Activated naive CD8-positive, alpha-beta T cell (primary cell): Measurements from ENCODE around the gene PTPRG.

Experiments
- H3K27ac Mint-ChIP-seq: one replicate; pipeline ENCODE4 v1.8.0; 2021; ENCODE audit warnings: mixed read lengths
- H3K27me3 Mint-ChIP-seq: one replicate; pipeline ENCODE4 v1.8.0; 2021; ENCODE audit warnings: mixed read lengths
- H3K36me3 Mint-ChIP-seq: one replicate; pipeline ENCODE4 v1.8.0; 2021; ENCODE audit warnings: mixed read lengths
- H3K4me1 Mint-ChIP-seq: one replicate; pipeline ENCODE4 v1.8.0; 2021; ENCODE audit warnings: low read depth, mixed read lengths
- H3K4me3 Mint-ChIP-seq: one replicate; pipeline ENCODE4 v1.8.0; 2021; ENCODE audit warnings: mild to moderate bottlenecking, mixed read lengths
- H3K9me3 Mint-ChIP-seq: one replicate; pipeline ENCODE4 v1.8.0; 2021; ENCODE audit warnings: low read depth, mixed read lengths

PTPRG gene

DNA sequence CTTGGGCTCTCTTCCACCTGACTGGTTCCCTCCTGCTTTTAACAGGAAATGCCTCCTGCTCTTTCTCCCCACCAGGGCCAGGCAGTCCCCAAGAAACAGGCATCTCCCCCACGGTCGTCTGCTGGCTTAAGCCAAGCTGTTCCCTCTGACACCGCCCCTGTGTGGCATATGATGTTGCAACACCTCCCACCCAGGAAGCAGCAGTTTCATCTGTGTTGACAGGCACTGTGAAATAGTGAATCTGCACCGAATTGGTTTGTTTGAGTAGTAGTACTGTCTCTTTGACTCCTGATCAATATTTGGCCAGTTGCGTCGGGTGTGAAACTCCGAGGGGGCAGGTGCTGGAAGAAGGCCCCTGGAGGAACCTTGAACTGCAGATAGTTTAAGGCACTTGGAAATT lies 623.2 kb downstream of the PTPRG start:
- Mint-ChIP-seq H3K4me3 (no peak overlapping the region), H3K4me1 (peaks cover 4% of the 10 kb centered on the region), H3K27me3 (peaks cover 1% of the 10 kb centered on the region), H3K9me3 (no peaks in the 10 kb centered on the region), H3K36me3 (no peaks in the 10 kb centered on the region), H3K27ac (no peak overlapping the region)

DNA sequence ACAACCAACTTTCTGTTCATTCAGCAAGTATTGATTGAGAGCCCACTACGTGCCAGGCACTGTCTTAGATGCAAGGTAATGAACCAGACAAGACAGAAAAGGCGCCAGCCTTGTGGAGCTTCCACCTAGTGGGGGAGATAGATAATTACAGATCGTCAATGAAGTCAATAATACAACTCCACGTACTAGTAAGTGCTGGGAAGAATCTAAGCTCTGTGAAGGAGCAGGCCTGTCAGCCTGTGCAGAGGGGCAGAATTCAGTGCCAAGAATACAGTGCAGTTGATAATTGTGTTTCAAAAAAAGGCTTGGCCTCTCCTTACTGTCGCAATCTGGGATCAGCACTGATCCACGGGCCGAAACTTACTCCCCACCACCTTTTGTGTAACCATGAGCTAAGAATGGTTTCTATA lies 625.7 kb downstream of the PTPRG start:
- no peak overlapping the region for H3K27ac Mint-ChIP-seq

GRCh38 chr3:62188681-62189375 lies 627.5 kb downstream of the PTPRG start:
- Mint-ChIP-seq H3K4me1 (peaks cover 4% of the 10 kb centered on the region), H3K4me3 (no peak overlapping the region), H3K9me3 (no peaks in the 10 kb centered on the region), H3K36me3 (no peaks in the 10 kb centered on the region), H3K27ac (no peak overlapping the region), H3K27me3 (peaks cover 1% of the 10 kb centered on the region)

More for the DNA sequence above, 625.7 kb downstream of the PTPRG start:
- Mint-ChIP-seq H3K36me3 (no peaks in the 10 kb centered on the region), H3K27me3 (peaks cover 1% of the 10 kb centered on the region), H3K4me1 (peaks cover 4% of the 10 kb centered on the region), H3K9me3 (no peaks in the 10 kb centered on the region), H3K4me3 (no peak overlapping the region)

DNA sequence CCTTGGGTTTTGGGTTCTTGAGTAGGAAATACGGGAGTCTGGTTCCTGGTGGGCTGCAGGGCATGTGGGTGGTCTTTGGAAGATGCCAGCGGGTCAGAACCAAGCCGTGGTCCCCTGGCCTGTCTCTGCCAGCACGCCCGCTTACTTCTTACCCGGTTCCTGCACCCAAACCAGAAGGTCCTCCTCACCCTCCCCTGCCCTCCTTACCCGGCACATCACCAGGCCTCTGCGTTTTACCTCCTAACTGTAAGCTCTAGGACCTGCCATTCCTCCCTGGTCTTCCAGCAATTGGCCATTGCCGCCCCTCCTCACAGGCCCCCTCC lies 628.0 kb downstream of the PTPRG start:
- H3K36me3 Mint-ChIP-seq = no peaks in the 10 kb centered on the region
- H3K4me3 Mint-ChIP-seq = no peak overlapping the region
- H3K4me1 Mint-ChIP-seq = peaks cover 4% of the 10 kb centered on the region
- no peak overlapping the region for H3K27ac Mint-ChIP-seq
- peaks cover 1% of the 10 kb centered on the region for H3K27me3 Mint-ChIP-seq
- H3K9me3 Mint-ChIP-seq = no peaks in the 10 kb centered on the region

DNA sequence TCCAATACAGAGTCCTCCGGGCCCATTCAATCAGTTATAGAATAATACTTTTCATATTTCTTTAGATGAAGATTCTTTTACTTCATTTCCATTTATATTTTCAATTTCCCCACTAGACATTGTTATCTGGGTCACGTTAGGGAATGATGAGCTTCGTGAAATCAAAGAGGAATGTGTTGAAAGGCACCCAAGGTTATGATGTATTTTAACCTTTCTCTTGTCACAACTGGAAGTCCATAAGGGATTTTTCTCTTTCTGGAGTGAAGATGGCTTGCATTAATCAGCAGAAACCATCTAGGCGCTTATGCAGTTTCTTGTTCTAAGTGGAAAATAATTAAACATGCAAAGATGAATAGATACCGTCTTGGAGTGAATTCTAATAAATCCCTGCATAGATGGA lies 631.5 kb downstream of the PTPRG start:
- Mint-ChIP-seq H3K4me3 (no peak overlapping the region), H3K36me3 (no peaks in the 10 kb centered on the region), H3K9me3 (no peaks in the 10 kb centered on the region), H3K4me1 (peaks cover 4% of the 10 kb centered on the region), H3K27ac (no peak overlapping the region), H3K27me3 (no peaks in the 10 kb centered on the region)

GRCh38 chr3:62193586-62194345 lies 632.4 kb downstream of the PTPRG start:
- H3K4me1 Mint-ChIP-seq = peaks cover 3% of the 10 kb centered on the region
- no peaks in the 10 kb centered on the region for H3K27me3 Mint-ChIP-seq
- H3K27ac Mint-ChIP-seq = no peak overlapping the region
- H3K9me3 Mint-ChIP-seq = no peaks in the 10 kb centered on the region
- no peak overlapping the region for H3K4me3 Mint-ChIP-seq
- H3K36me3 Mint-ChIP-seq = no peaks in the 10 kb centered on the region

DNA sequence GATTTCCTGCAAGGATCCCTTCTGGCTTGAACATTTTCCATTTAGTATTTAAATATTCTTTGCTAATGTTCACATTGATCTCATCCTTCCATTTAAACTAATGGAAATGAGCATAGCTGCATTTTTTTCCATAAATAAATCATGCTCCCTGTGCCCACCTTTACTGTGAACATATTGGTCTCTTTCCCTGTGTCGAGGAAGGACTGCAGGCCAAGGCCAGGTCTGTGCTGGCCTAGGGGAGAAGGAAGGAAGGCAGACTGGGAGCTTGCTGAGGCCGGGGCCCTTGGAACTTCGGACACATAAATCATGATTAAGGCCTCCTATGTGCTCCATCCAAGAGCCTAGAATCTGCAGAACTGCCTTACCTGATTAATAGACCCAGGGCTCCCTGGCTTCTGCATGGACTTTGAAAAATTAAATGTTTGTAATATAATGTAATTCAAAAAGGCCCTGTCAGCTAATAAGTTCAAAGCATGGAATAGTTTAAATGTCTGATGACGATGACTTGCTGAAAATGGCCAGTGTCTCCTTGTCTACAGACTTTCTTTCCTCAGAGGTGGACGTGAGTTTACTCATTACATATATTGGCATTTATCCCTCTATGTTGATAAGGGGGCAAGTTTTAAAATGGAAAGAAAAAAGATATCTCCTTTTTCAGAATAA lies 636.1 kb downstream of the PTPRG start:
- no peaks in the 10 kb centered on the region for H3K9me3 Mint-ChIP-seq
- no peaks in the 10 kb centered on the region for H3K36me3 Mint-ChIP-seq
- H3K4me3 Mint-ChIP-seq = no peak overlapping the region
- peaks cover 2% of the 10 kb centered on the region for H3K27me3 Mint-ChIP-seq
- no peak overlapping the region for H3K27ac Mint-ChIP-seq
- H3K4me1 Mint-ChIP-seq = no peaks in the 10 kb centered on the region

DNA sequence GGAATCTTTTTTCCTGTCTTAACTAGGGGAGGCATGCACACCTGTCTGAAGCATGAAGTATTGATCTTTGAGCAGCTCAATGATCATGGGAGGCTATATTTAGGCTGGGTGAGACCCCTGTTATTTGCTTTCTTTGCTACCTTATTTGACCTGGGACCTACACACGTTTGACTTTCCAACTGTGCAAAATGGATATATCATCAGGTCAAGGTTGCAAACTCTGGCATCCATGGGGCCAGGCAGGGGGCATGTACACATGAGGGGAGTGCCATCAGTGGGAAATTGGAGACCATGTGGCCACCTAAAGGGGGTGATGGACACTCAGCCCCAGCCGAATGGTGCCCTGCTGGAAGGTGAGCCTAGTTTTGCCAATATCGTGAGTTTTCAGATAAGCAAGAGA lies 637.8 kb downstream of the PTPRG start:
- no peak overlapping the region for H3K4me3 Mint-ChIP-seq
- H3K9me3 Mint-ChIP-seq = no peaks in the 10 kb centered on the region
- no peaks in the 10 kb centered on the region for H3K36me3 Mint-ChIP-seq
- H3K27me3 Mint-ChIP-seq = peaks cover 2% of the 10 kb centered on the region
- no peaks in the 10 kb centered on the region for H3K4me1 Mint-ChIP-seq
- H3K27ac Mint-ChIP-seq = no peak overlapping the region

GRCh38 chr3:62201438-62202035 lies 640.2 kb downstream of the PTPRG start:
- no peaks in the 10 kb centered on the region for H3K9me3 Mint-ChIP-seq

DNA sequence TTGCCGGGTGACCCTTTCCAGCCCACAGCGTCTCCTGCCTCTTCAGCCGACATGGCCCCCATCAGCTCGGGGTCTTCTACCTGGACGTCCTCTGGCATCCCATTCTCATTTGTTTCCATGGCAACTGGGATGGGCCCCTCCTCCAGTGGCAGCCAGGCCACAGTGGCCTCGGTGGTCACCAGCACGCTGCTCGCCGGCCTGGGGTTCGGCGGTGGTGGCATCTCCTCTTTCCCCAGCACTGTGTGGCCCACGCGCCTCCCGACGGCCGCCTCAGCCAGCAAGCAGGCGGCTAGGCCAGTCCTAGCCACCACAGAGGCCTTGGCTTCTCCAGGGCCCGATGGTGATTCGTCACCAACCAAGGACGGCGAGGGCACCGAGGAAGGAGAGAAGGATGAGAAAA lies 641.8 kb downstream of the PTPRG start:
- no peaks in the 10 kb centered on the region for H3K9me3 Mint-ChIP-seq
- no peak overlapping the region for H3K27ac Mint-ChIP-seq
- H3K4me3 Mint-ChIP-seq = no peak overlapping the region
- no peaks in the 10 kb centered on the region for H3K4me1 Mint-ChIP-seq
- H3K36me3 Mint-ChIP-seq = no peaks in the 10 kb centered on the region
- H3K27me3 Mint-ChIP-seq = peaks cover 2% of the 10 kb centered on the region

More at GRCh38 chr3:62201438-62202035, 640.2 kb downstream of the PTPRG start:
- Mint-ChIP-seq H3K27me3 (peaks cover 2% of the 10 kb centered on the region), H3K4me3 (no peak overlapping the region), H3K27ac (no peak overlapping the region), H3K36me3 (no peaks in the 10 kb centered on the region), H3K4me1 (no peaks in the 10 kb centered on the region)

DNA sequence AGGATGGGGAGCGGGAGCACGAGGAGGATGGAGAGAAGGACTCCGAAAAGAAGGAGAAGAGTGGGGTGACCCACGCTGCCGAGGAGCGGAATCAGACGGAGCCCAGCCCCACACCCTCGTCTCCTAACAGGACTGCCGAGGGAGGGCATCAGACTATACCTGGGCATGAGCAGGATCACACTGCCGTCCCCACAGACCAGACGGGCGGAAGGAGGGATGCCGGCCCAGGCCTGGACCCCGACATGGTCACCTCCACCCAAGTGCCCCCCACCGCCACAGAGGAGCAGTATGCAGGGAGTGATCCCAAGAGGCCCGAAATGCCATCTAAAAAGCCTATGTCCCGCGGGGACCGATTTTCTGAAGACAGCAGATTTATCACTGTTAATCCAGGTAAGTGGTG lies 642.2 kb downstream of the PTPRG start:
- Mint-ChIP-seq H3K27me3 (peaks cover 2% of the 10 kb centered on the region), H3K4me3 (no peak overlapping the region), H3K27ac (no peak overlapping the region), H3K9me3 (no peaks in the 10 kb centered on the region), H3K36me3 (no peaks in the 10 kb centered on the region), H3K4me1 (no peaks in the 10 kb centered on the region)

- no peak overlapping the region for H3K4me3 Mint-ChIP-seq
- no peak overlapping the region for H3K27ac Mint-ChIP-seq
- H3K9me3 Mint-ChIP-seq = no peaks in the 10 kb centered on the region
- H3K27me3 Mint-ChIP-seq = no peaks in the 10 kb centered on the region
- no peaks in the 10 kb centered on the region for H3K4me1 Mint-ChIP-seq
- no peaks in the 10 kb centered on the region for H3K36me3 Mint-ChIP-seq
Observed at GRCh38 chr3:62207197-62207596, 645.8 kb downstream of the PTPRG start.

- Mint-ChIP-seq H3K4me1 (no peaks in the 10 kb centered on the region), H3K4me3 (no peak overlapping the region), H3K27ac (no peak overlapping the region), H3K36me3 (no peaks in the 10 kb centered on the region), H3K9me3 (no peaks in the 10 kb centered on the region), H3K27me3 (no peaks in the 10 kb centered on the region)
Observed at GRCh38 chr3:62208385-62208784, 647.0 kb downstream of the PTPRG start.

DNA sequence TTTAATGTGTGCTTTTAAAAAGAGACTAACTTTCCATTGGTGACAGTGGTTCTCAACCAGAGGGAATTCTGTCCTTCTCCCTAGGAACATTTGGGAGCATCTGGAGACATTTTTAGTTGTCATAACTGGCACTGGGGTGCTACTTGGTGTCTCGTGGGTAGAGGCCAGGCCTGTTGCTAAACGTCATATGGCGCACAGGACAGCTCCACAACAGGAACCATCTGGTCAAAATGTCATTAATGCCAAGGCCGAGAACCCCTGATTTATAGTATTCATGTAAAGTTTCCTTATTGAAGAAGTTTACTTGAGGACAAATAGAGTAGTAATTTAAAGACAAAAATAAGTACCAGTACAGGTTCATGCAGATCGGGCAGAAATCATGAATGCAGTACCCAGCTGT lies 647.7 kb downstream of the PTPRG start:
- Mint-ChIP-seq H3K4me1 (no peaks in the 10 kb centered on the region), H3K36me3 (no peaks in the 10 kb centered on the region), H3K4me3 (no peak overlapping the region), H3K9me3 (no peaks in the 10 kb centered on the region), H3K27me3 (no peaks in the 10 kb centered on the region), H3K27ac (no peak overlapping the region)

GRCh38 chr3:62210011-62210410 lies 648.6 kb downstream of the PTPRG start:
- H3K27ac Mint-ChIP-seq = no peak overlapping the region
- H3K36me3 Mint-ChIP-seq = no peaks in the 10 kb centered on the region
- H3K9me3 Mint-ChIP-seq = no peaks in the 10 kb centered on the region
- no peaks in the 10 kb centered on the region for H3K27me3 Mint-ChIP-seq
- no peaks in the 10 kb centered on the region for H3K4me1 Mint-ChIP-seq
- no peak overlapping the region for H3K4me3 Mint-ChIP-seq
